ENCODE measurements around the gene NEGR1.

NEGR1 gene

GRCh38 chr1:71780681-71781080 lies 501.7 kb downstream of the NEGR1 start:
- H3K9me3 Mint-ChIP-seq, result no peaks in the 10 kb centered on the region
- no peaks in the 10 kb centered on the region for H3K36me3 Mint-ChIP-seq (ENCODE audit: low read depth)
- no peak overlapping the region for H3K4me3 Mint-ChIP-seq
- no peak overlapping the region for H3K27ac Mint-ChIP-seq
- no peak for TF ChIP-seq CTCF (IDR thresholded peaks at IDR 0.05)
- no peaks in the 10 kb centered on the region for H3K4me1 Mint-ChIP-seq
- no peaks in the 10 kb centered on the region for H3K27me3 Mint-ChIP-seq (ENCODE audit: low read depth, poor library complexity)
- no peak for DNase-seq

- Mint-ChIP-seq H3K27me3 (ENCODE audit: low read depth, poor library complexity) (no peaks in the 10 kb centered on the region), H3K4me1 (no peaks in the 10 kb centered on the region), H3K4me3 (no peak overlapping the region), H3K27ac (no peak overlapping the region), H3K36me3 (ENCODE audit: low read depth) (no peaks in the 10 kb centered on the region), H3K9me3 (no peaks in the 10 kb centered on the region)
- no peak for DNase-seq
- no peak for TF ChIP-seq CTCF (IDR thresholded peaks at IDR 0.05)
These were observed 503.4 kb downstream of the NEGR1 start for GRCh38 chr1:71778940-71779339.

GRCh38 chr1:71777094-71777493 lies 505.2 kb downstream of the NEGR1 start:
- H3K36me3 Mint-ChIP-seq (ENCODE audit: low read depth), result no peaks in the 10 kb centered on the region
- H3K4me1 Mint-ChIP-seq, result no peaks in the 10 kb centered on the region
- no peaks in the 10 kb centered on the region for H3K27me3 Mint-ChIP-seq (ENCODE audit: low read depth, poor library complexity)
- no peaks in the 10 kb centered on the region for H3K9me3 Mint-ChIP-seq
- no peak overlapping the region for H3K4me3 Mint-ChIP-seq
- no peak for TF ChIP-seq CTCF (IDR thresholded peaks at IDR 0.05)
- no peak for DNase-seq
- H3K27ac Mint-ChIP-seq, result no peak overlapping the region

- no peaks in the 10 kb centered on the region for H3K9me3 Mint-ChIP-seq
- H3K36me3 Mint-ChIP-seq (ENCODE audit: low read depth), result no peaks in the 10 kb centered on the region
- no peak for TF ChIP-seq CTCF (IDR thresholded peaks at IDR 0.05)
- H3K27ac Mint-ChIP-seq, result no peak overlapping the region
- no peak for DNase-seq
- H3K4me1 Mint-ChIP-seq, result no peaks in the 10 kb centered on the region
- no peaks in the 10 kb centered on the region for H3K27me3 Mint-ChIP-seq (ENCODE audit: low read depth, poor library complexity)
- no peak overlapping the region for H3K4me3 Mint-ChIP-seq
These were observed 507.6 kb downstream of the NEGR1 start for GRCh38 chr1:71774705-71775104.

GRCh38 chr1:71770121-71770520 lies 512.2 kb downstream of the NEGR1 start:
- TF ChIP-seq CTCF (IDR thresholded peaks at IDR 0.05), result no peak
- Mint-ChIP-seq H3K27me3 (ENCODE audit: low read depth, poor library complexity) (no peaks in the 10 kb centered on the region), H3K4me1 (no peaks in the 10 kb centered on the region), H3K9me3 (no peaks in the 10 kb centered on the region), H3K4me3 (no peak overlapping the region), H3K36me3 (ENCODE audit: low read depth) (no peaks in the 10 kb centered on the region), H3K27ac (no peak overlapping the region)
- DNase-seq, result no peak

GRCh38 chr1:71766748-71767147 lies 515.6 kb downstream of the NEGR1 start:
- no peak overlapping the region for H3K27ac Mint-ChIP-seq
- no peaks in the 10 kb centered on the region for H3K27me3 Mint-ChIP-seq (ENCODE audit: low read depth, poor library complexity)
- no peak for DNase-seq
- H3K9me3 Mint-ChIP-seq, result no peaks in the 10 kb centered on the region
- no peaks in the 10 kb centered on the region for H3K4me1 Mint-ChIP-seq
- H3K36me3 Mint-ChIP-seq (ENCODE audit: low read depth), result no peaks in the 10 kb centered on the region
- no peak overlapping the region for H3K4me3 Mint-ChIP-seq
- TF ChIP-seq CTCF (IDR thresholded peaks at IDR 0.05), result no peak

Data from nephron progenitor cell (in vitro differentiated cells).